K562 (cell line): ENCODE measurements around the gene CXCL14. TPM values are rescaled to one million over a fixed set of nuclear protein-coding genes. Genes with fewer than 3 reads are reported as not detected.

Experiments used
- ATAC-seq: fragments of 200-7000 bp; cut with Tn5 transposase; 3 replicates; pipeline ENCODE4 v1.9.1; 2020; ENCODE audit warnings: moderate library complexity
- BruUV-seq: library from RNA; stranded (reverse); fragments of 400-500 nt; replicated peaks from 2 replicates; lab custom pipeline; 2021; lab: Mats Ljungman, UMichigan
- CTCF ChIA-PET: fragments of 300-600 bp; formaldehyde crosslinking; extraction: SDS; loops from one replicate; lab custom pipeline; 2021; ENCODE audit warnings: low intra/inter-chr PET ratio; lab: Yijun Ruan, JAX
- POLR2A ChIA-PET: fragments of 300-600, 350-650 bp; sonication (Branson Sonifier 250); formaldehyde crosslinking; extraction: SDS; loops from one replicate; lab custom pipeline; 2021; ENCODE audit warnings: antibody characterized with exemption, inconsistent platforms; lab: Yijun Ruan, JAX
- DNase-seq, 4 experiments: peaks; one replicate each; pipeline versions ENCODE4 v3.0.0 to v3.0.0-alpha.2; 2011 to 2018; ENCODE audit warnings: low spot score in 3 of 4, mixed read lengths in 3 of 4; ENCODE audit errors: extremely low read depth in 1 of 4
- FAIRE-seq: peaks from 2 replicates; lab custom pipeline; 2011; peaks lifted over from hg19 to GRCh38; lab: Jason Lieb, UNC
- H2AFZ ChIP-seq: 2 replicates; pipeline ENCODE4 v1.6.0; 2011; ENCODE audit warnings: low read depth, low read length, control low read depth, inconsistent platforms
- H3K27ac ChIP-seq: fragments of 200-600 bp; 3 replicates; pipeline ENCODE4 v1.8.0; 2011; ENCODE audit warnings: low read depth, mild to moderate bottlenecking, control low read depth, inconsistent platforms, low read length, moderate library complexity, mixed read lengths; ENCODE audit errors: extremely low read depth
- H3K27me3 ChIP-seq, 2 experiments: fragments of 300-600 bp in 1 of 2; 2 replicates in 1 of 2; 3 replicates in 1 of 2; pipeline versions ENCODE4 v1.6.0 to v1.8.0; 2011; ENCODE audit warnings: inconsistent platforms in 2 of 2, low read length in 2 of 2, mild to moderate bottlenecking in 1 of 2, mixed read lengths in 1 of 2, moderate library complexity in 1 of 2; ENCODE audit not compliant: control insufficient read depth in 2 of 2, insufficient read depth in 2 of 2
- H3K36me3 ChIP-seq: fragments of 300-600 bp; 3 replicates; pipeline ENCODE4 v1.8.0; 2011; ENCODE audit warnings: mild to moderate bottlenecking, low read length, inconsistent platforms; ENCODE audit not compliant: control insufficient read depth, insufficient read depth
- H3K4me1 ChIP-seq, 2 experiments: fragments of 200-600 bp in 1 of 2; replicated peaks in 1 of 2; 2 replicates in 1 of 2; 3 replicates in 1 of 2; pipeline versions ENCODE4 v1.5.1 to v1.8.0; 2011; ENCODE audit warnings: inconsistent platforms in 2 of 2, low read length in 2 of 2, mild to moderate bottlenecking in 1 of 2, mixed read lengths in 1 of 2, moderate library complexity in 1 of 2; ENCODE audit not compliant: control insufficient read depth in 2 of 2, insufficient read depth in 2 of 2
- H3K4me2 ChIP-seq: 2 replicates; pipeline ENCODE4 v1.6.1; 2011; ENCODE audit warnings: low read length, control low read depth, inconsistent platforms, mixed read lengths; ENCODE audit not compliant: insufficient read depth
- H3K4me3 ChIP-seq: fragments of 200-600 bp; sonication (generic), shearing (Covaris generic); 2 replicates; pipeline ENCODE4 v1.5.1; 2016; ENCODE audit warnings: control low read depth, inconsistent platforms
- H3K79me2 ChIP-seq: fragments of 200-600 bp; 3 replicates; pipeline ENCODE4 v1.8.0; 2011; ENCODE audit warnings: low read length, inconsistent platforms; ENCODE audit not compliant: control insufficient read depth, insufficient read depth
- H3K9ac ChIP-seq, 2 experiments: 2 replicates each; pipeline versions ENCODE4 v1.6.0 to v1.6.1; 2011; ENCODE audit warnings: low read depth in 2 of 2, low read length in 2 of 2, control low read depth in 1 of 2, inconsistent platforms in 1 of 2, mild to moderate bottlenecking in 1 of 2, mixed read lengths in 1 of 2; ENCODE audit not compliant: insufficient read depth in 1 of 2
- H3K9me1 ChIP-seq: one replicate; pipeline ENCODE4 v1.6.0; 2011; ENCODE audit warnings: inconsistent platforms, mild to moderate bottlenecking, low read length, moderate library complexity; ENCODE audit not compliant: control insufficient read depth, insufficient read depth
- H3K9me3 ChIP-seq: replicated peaks from 2 replicates; pipeline ENCODE4 v1.5.1; 2011; ENCODE audit warnings: low read depth, low read length, inconsistent platforms; ENCODE audit not compliant: control insufficient read depth, insufficient read depth
- H4K20me1 ChIP-seq: replicated peaks from 2 replicates; pipeline ENCODE4 v1.6.1; 2011; ENCODE audit warnings: low read length, inconsistent platforms, mixed read lengths; ENCODE audit not compliant: control insufficient read depth, insufficient read depth
- E2F5 ChIP-seq: sonication (generic); formaldehyde crosslinking; IDR thresholded peaks from 2 replicates; pipeline ENCODE4 v1.8.0; 2022; ENCODE audit warnings: mild to moderate bottlenecking, missing genetic modification reagents
- ETV1 ChIP-seq: fragments of 450-650 bp; conservative IDR thresholded peaks from 2 replicates; pipeline ENCODE4 v1.6.1; 2016; ENCODE audit warnings: missing genetic modification characterization, control low read depth, low read depth, missing compliant biosample characterization
- GTF2A2 ChIP-seq: IDR thresholded peaks from 2 replicates; pipeline ENCODE4 v1.6.1; 2016; ENCODE audit warnings: mild to moderate bottlenecking, missing genetic modification characterization, missing compliant biosample characterization
- HES1 ChIP-seq: fragments of 450-650 bp; IDR thresholded peaks from 2 replicates; pipeline ENCODE4 v1.6.1; 2016; ENCODE audit warnings: low read depth, mild to moderate bottlenecking, moderate library complexity
- PPARD ChIP-seq: fragments of 250-450 bp; sonication (Bioruptor Pico); IDR thresholded peaks from 2 replicates; pipeline ENCODE4 v1.8.0; 2022; ENCODE audit warnings: inconsistent platforms, mild to moderate bottlenecking, moderate library complexity
- TSC22D4 ChIP-seq: fragments of 450-650 bp; IDR thresholded peaks from 2 replicates; pipeline ENCODE4 v1.6.1; 2016; ENCODE audit warnings: missing genetic modification characterization, missing biosample characterization, control low read depth
- ZBTB7A ChIP-seq: IDR thresholded peaks from 2 replicates; pipeline ENCODE4 v1.6.1; 2011; ENCODE audit warnings: low read depth, mild to moderate bottlenecking, low read length, moderate library complexity, borderline replicate concordance; ENCODE audit not compliant: control insufficient read depth
- ZNF668 ChIP-seq: fragments of 250-450 bp; sonication (Bioruptor Pico); IDR thresholded peaks from 2 replicates; pipeline ENCODE4 v1.8.0; 2022; ENCODE audit warnings: mild to moderate bottlenecking, inconsistent platforms
- WGBS: fragments of 100-300 bp; shearing (Covaris generic); methylation state at CpG from one replicate; pipeline ENCODE4 v1.1.6; 2016; ENCODE audit warnings: low coverage, mixed read lengths; ENCODE audit not compliant: insufficient coverage; ENCODE audit errors: missing lambda C conversion rate; 5-methylcytosine and 5-hydroxymethylcytosine counted together
- in situ Hi-C: fragments of 300-500 bp; cut with MboI; formaldehyde crosslinking; loops from 4 replicates; pipeline ENCODE4 v1.15.0; 2018; ENCODE audit warnings: inconsistent platforms, mixed read lengths
- intact Hi-C: fragments of 100-400 bp; cut with micrococcal nuclease; formaldehyde crosslinking; loops from 2 replicates; pipeline ENCODE4 v1.14.2; 2022
- polyA plus RNA-seq, 8 experiments: library from polyadenylated mRNA; depleted of rRNA in 4 of 8; stranded (reverse) in 5 of 8; unstranded in 3 of 8; fragments of >200 nt; fragmentation: Nextera tagmentation in 2 of 8; fragmentation: Illumina TruSeq in 1 of 8; extraction: Ambion mirVana in 2 of 8; extraction: Trizol in 1 of 8; gene quantifications; 2 replicates each; pipeline versions ENCODE4 v1.2.1 to v1.2.3, GENCODE V29; 2011 to 2014; ENCODE audit warnings: inconsistent platforms in 1 of 8, missing spikeins in 1 of 8
- total RNA-seq, 7 experiments: library from RNA; depleted of rRNA in 6 of 7; stranded (reverse); fragments of >200 nt in 6 of 7; fragmentation: Illumina TruSeq in 2 of 7; extraction: Trizol in 2 of 7; gene quantifications; 2 replicates each; pipeline versions ENCODE4 v1.2.1 to v1.2.3, GENCODE V29; 2011 to 2021; ENCODE audit warnings: low replicate concordance in 1 of 7

The CXCL14 gene
- total and polyA plus RNA-seq, 9 of the 15 experiments (the other 6 are each of a cell fraction or from before 2014, with no cell fraction given) = not detected

GRCh38 chr5:135578305-135578684 is 496 bp downstream of the CXCL14 start:
- FAIRE-seq = no peak
- CTCF ChIA-PET = no interaction called here
- peaks cover 0 to 11% of the 10 kb centered on the region in 2 experiments; a peak in 1 of 5 replicates for H3K4me1 ChIP-seq
- H4K20me1 ChIP-seq = no peaks in the 10 kb centered on the region
- H3K4me3 ChIP-seq = no peak overlapping the region
- ATAC-seq = no peak
- H3K27me3 ChIP-seq = peaks cover 2 to 67% of the 10 kb centered on the region in 2 experiments; a peak in 4 of 5 replicates
- no TSS peak for BruUV-seq
- 34% methylated on average over 21 of the region's 21 CpGs for WGBS
- intact Hi-C loops = no loop called here
- no peaks in the 10 kb centered on the region for H3K9me3 ChIP-seq
- no peak overlapping the region for H2AFZ ChIP-seq
- H3K9me1 ChIP-seq = no peaks in the 10 kb centered on the region
- in situ Hi-C loops = no loop called here
- no peaks in the 10 kb centered on the region for H3K79me2 ChIP-seq
- POLR2A ChIA-PET = interaction anchor here (0.6 kb wide), 1 partner anchor 27 kb away, joined by 3 read pairs; no protein-coding TSS in a partner anchor
- H3K36me3 ChIP-seq = no peaks in the 10 kb centered on the region
- H3K4me2 ChIP-seq = no peak overlapping the region
- TF ChIP-seq ZNF668 (CRISPR knock-in tag) (no peak), HES1 (no peak), ZBTB7A (no peak), TSC22D4 (tag) (no peak), PPARD (no peak), E2F5 (CRISPR knock-in tag) (no peak), ETV1 (tag) (no peak), GTF2A2 (tag) (no peak)
- H3K27ac ChIP-seq = no peak overlapping the region
- no peak overlapping the region for H3K9ac ChIP-seq
- DNase-seq = no peak
